OCI-LY1 (cell line): ENCODE measurements around the gene STK32B.
"Not testable (repeated sequence)": the region's sequence is repeated elsewhere in the genome, so short reads cannot be mapped to it uniquely, and the experiment has no call there.

Source experiments
- EZH2 ChIP-seq: fragments of 200-600 bp; sonication (generic), shearing (Covaris generic); IDR thresholded peaks from 2 replicates; pipeline ENCODE4 v1.8.0; 2017; ENCODE audit warnings: borderline replicate concordance, mixed run types, mild to moderate bottlenecking, antibody characterized with exemption, low read length, moderate library complexity, mixed read lengths
- TF ChIP-seq, protein P1 (sequence below): fragments of 200-600 bp; sonication (generic), shearing (Covaris generic); IDR thresholded peaks from 2 replicates; pipeline ENCODE4 v1.5.1; 2017; ENCODE audit warnings: mild to moderate bottlenecking, antibody characterized with exemption, low read length, moderate library complexity, mixed read lengths

GRCh38 chr4:5175836-5176235, 124.6 kb downstream of the STK32B start:
- TF ChIP-seq, protein P1, sequence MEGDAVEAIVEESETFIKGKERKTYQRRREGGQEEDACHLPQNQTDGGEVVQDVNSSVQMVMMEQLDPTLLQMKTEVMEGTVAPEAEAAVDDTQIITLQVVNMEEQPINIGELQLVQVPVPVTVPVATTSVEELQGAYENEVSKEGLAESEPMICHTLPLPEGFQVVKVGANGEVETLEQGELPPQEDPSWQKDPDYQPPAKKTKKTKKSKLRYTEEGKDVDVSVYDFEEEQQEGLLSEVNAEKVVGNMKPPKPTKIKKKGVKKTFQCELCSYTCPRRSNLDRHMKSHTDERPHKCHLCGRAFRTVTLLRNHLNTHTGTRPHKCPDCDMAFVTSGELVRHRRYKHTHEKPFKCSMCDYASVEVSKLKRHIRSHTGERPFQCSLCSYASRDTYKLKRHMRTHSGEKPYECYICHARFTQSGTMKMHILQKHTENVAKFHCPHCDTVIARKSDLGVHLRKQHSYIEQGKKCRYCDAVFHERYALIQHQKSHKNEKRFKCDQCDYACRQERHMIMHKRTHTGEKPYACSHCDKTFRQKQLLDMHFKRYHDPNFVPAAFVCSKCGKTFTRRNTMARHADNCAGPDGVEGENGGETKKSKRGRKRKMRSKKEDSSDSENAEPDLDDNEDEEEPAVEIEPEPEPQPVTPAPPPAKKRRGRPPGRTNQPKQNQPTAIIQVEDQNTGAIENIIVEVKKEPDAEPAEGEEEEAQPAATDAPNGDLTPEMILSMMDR, result not testable (repeated sequence)
- TF ChIP-seq EZH2, result not testable (repeated sequence)
